AG10803 (cell line): ENCODE results near the gene OR10A5.

Experiments used
- DNase-seq: peaks from one replicate; pipeline ENCODE4 v3.0.0; 2010; ENCODE audit warnings: low read depth
- H3K4me3 ChIP-seq: 2 replicates; pipeline ENCODE4 v1.5.1; 2011; ENCODE audit warnings: mild to moderate bottlenecking, low read length, control low read depth
- CTCF ChIP-seq: conservative IDR thresholded peaks from 2 replicates; pipeline ENCODE4 v1.5.1; 2011; ENCODE audit warnings: mild to moderate bottlenecking, low read length, control low read depth, inconsistent platforms

The OR10A5 gene

GRCh38 chr11:6824136-6824823, 21.2 kb upstream of the OR10A5 start:
- no peak for DNase-seq
- no peak for TF ChIP-seq CTCF
- H3K4me3 ChIP-seq, result no peak overlapping the region

- H3K4me3 ChIP-seq, result no peak overlapping the region
- no peak for TF ChIP-seq CTCF
- no peak for DNase-seq
Measured at GRCh38 chr11:6825231-6825744, 20.2 kb upstream of the OR10A5 start.

GRCh38 chr11:6828103-6828502, 17.4 kb upstream of the OR10A5 start:
- no peak for TF ChIP-seq CTCF
- no peak for DNase-seq
- H3K4me3 ChIP-seq, result no peak overlapping the region

- DNase-seq, result no peak
- TF ChIP-seq CTCF, result no peak
Measured at GRCh38 chr11:6833356-6833755, 12.1 kb upstream of the OR10A5 start.

GRCh38 chr11:6834021-6834420, 11.5 kb upstream of the OR10A5 start:
- no peak overlapping the region for H3K4me3 ChIP-seq
- no peak for DNase-seq
- TF ChIP-seq CTCF, result no peak

More at GRCh38 chr11:6833356-6833755, 12.1 kb upstream of the OR10A5 start:
- H3K4me3 ChIP-seq, result no peak overlapping the region

GRCh38 chr11:6841694-6842093, 3.8 kb upstream of the OR10A5 start:
- no peak for TF ChIP-seq CTCF

GRCh38 chr11:6843670-6844069, 1.8 kb upstream of the OR10A5 start:
- no peak for TF ChIP-seq CTCF

More at GRCh38 chr11:6841694-6842093, 3.8 kb upstream of the OR10A5 start:
- no peak for DNase-seq
- H3K4me3 ChIP-seq, result no peak overlapping the region

More at GRCh38 chr11:6843670-6844069, 1.8 kb upstream of the OR10A5 start:
- DNase-seq, result no peak
- no peak overlapping the region for H3K4me3 ChIP-seq
